H9 (cell line): ENCODE data around the gene POLN. TPM values are rescaled to one million over a fixed set of nuclear protein-coding genes. Genes with fewer than 3 reads are reported as not detected.

Experiments
- DNase-seq: peaks from one replicate; pipeline ENCODE4 v3.0.0-alpha.2; 2017
- H2AFZ ChIP-seq: one replicate; pipeline ENCODE4 v1.6.1; 2013; ENCODE audit warnings: mild to moderate bottlenecking, low read length, control low read depth, moderate library complexity
- H2AK5ac ChIP-seq: 2 replicates; pipeline ENCODE4 v1.6.1; 2013; ENCODE audit warnings: low read length, control low read depth, mixed read lengths; ENCODE audit not compliant: insufficient read length
- H2BK120ac ChIP-seq: one replicate; pipeline ENCODE4 v1.6.1; 2013; ENCODE audit warnings: low read depth, mild to moderate bottlenecking, low read length, control low read depth, inconsistent platforms; ENCODE audit not compliant: poor library complexity, severe bottlenecking
- H2BK12ac ChIP-seq: 2 replicates; pipeline ENCODE4 v1.6.1; 2013; ENCODE audit warnings: low read length, control low read depth, mixed read lengths, low read depth; ENCODE audit not compliant: insufficient read length
- H2BK15ac ChIP-seq: 2 replicates; pipeline ENCODE4 v1.6.1; 2013; ENCODE audit warnings: low read depth, low read length, control low read depth
- H2BK20ac ChIP-seq: one replicate; pipeline ENCODE4 v1.6.1; 2013; ENCODE audit warnings: low read depth, mild to moderate bottlenecking, low read length, control low read depth, inconsistent platforms; ENCODE audit not compliant: poor library complexity, severe bottlenecking
- H2BK5ac ChIP-seq: 2 replicates; pipeline ENCODE4 v1.6.1; 2013; ENCODE audit warnings: low read length, control low read depth, mixed read lengths; ENCODE audit not compliant: insufficient read length
- H3K14ac ChIP-seq: 2 replicates; pipeline ENCODE4 v1.6.1; 2013; ENCODE audit warnings: low read length, control low read depth; ENCODE audit not compliant: insufficient read depth
- H3K18ac ChIP-seq: 2 replicates; pipeline ENCODE4 v1.6.1; 2013; ENCODE audit warnings: low read depth, mild to moderate bottlenecking, mixed read lengths, low read length, control low read depth; ENCODE audit not compliant: insufficient read length
- H3K23ac ChIP-seq: 2 replicates; pipeline ENCODE4 v1.6.1; 2013; ENCODE audit warnings: low read length, control low read depth, mixed read lengths, low read depth; ENCODE audit not compliant: insufficient read length
- H3K23me2 ChIP-seq: 2 replicates; pipeline ENCODE4 v1.6.1; 2013; ENCODE audit warnings: low read depth, mild to moderate bottlenecking, mixed read lengths, low read length, control low read depth; ENCODE audit not compliant: insufficient read length, poor library complexity, severe bottlenecking
- H3K27ac ChIP-seq: 2 replicates; pipeline ENCODE4 v1.5.1; 2013; ENCODE audit warnings: low read length, control low read depth, mixed read lengths, low read depth; ENCODE audit not compliant: insufficient read length
- H3K27me3 ChIP-seq: 2 replicates; pipeline ENCODE4 v1.6.1; 2013; ENCODE audit warnings: low read length, control low read depth, inconsistent platforms; ENCODE audit not compliant: insufficient read depth
- H3K4ac ChIP-seq: 2 replicates; pipeline ENCODE4 v1.6.1; 2013; ENCODE audit warnings: low read depth, mild to moderate bottlenecking, control low read depth, inconsistent platforms, low read length, moderate library complexity
- H3K4me1 ChIP-seq: 2 replicates; pipeline ENCODE4 v1.6.1; 2013; ENCODE audit warnings: low read length, control low read depth, inconsistent platforms; ENCODE audit not compliant: insufficient read depth
- H3K4me2 ChIP-seq: 2 replicates; pipeline ENCODE4 v1.6.1; 2013; ENCODE audit warnings: low read length, control low read depth, mixed read lengths; ENCODE audit not compliant: insufficient read length, insufficient read depth
- H3K56ac ChIP-seq: 2 replicates; pipeline ENCODE4 v1.6.1; 2013; ENCODE audit warnings: low read depth, mild to moderate bottlenecking, mixed read lengths, low read length, control low read depth; ENCODE audit not compliant: insufficient read length
- H3K79me1 ChIP-seq: 2 replicates; pipeline ENCODE4 v1.6.1; 2013; ENCODE audit warnings: low read depth, mild to moderate bottlenecking, moderate library complexity, low read length, control low read depth, inconsistent platforms; ENCODE audit not compliant: insufficient read depth, poor library complexity, severe bottlenecking
- H3K79me2 ChIP-seq: 2 replicates; pipeline ENCODE4 v1.6.1; 2013; ENCODE audit warnings: low read length, control low read depth, inconsistent platforms; ENCODE audit not compliant: insufficient read depth
- H3K9ac ChIP-seq: 2 replicates; pipeline ENCODE4 v1.6.1; 2013; ENCODE audit warnings: low read length, control low read depth, mixed read lengths; ENCODE audit not compliant: insufficient read length; ENCODE audit errors: extremely low read depth
- H3K9me3 ChIP-seq: one replicate; pipeline ENCODE4 v1.6.1; 2013; ENCODE audit warnings: low read depth, low read length, inconsistent platforms; ENCODE audit not compliant: control insufficient read depth
- H3T11ph ChIP-seq: one replicate; pipeline ENCODE4 v1.6.1; 2013; ENCODE audit warnings: mild to moderate bottlenecking, low read length, control low read depth, inconsistent platforms
- H4K20me1 ChIP-seq: one replicate; pipeline ENCODE4 v1.6.1; 2013; ENCODE audit not compliant: control insufficient read depth, insufficient read length, insufficient read depth
- H4K5ac ChIP-seq: 2 replicates; pipeline ENCODE4 v1.6.1; 2013; ENCODE audit warnings: low read depth, mild to moderate bottlenecking, mixed read lengths, low read length, control low read depth; ENCODE audit not compliant: insufficient read length
- H4K8ac ChIP-seq: replicated peaks from 2 replicates; pipeline ENCODE4 v1.6.1; 2013; ENCODE audit warnings: low read length, control low read depth, mixed read lengths, low read depth; ENCODE audit not compliant: insufficient read length
- H4K91ac ChIP-seq: 2 replicates; pipeline ENCODE4 v1.6.1; 2013; ENCODE audit warnings: low read depth, mild to moderate bottlenecking, moderate library complexity, mixed read lengths, low read length, control low read depth; ENCODE audit not compliant: insufficient read length
- H3K27ac Mint-ChIP-seq, 3 experiments: 2 replicates in 2 of 3; 3 replicates in 1 of 3; pipeline ENCODE4 v1.8.0; 2020 to 2021; ENCODE audit warnings: mixed read lengths in 3 of 3, mild to moderate bottlenecking in 1 of 3, moderate library complexity in 1 of 3
- H3K27me3 Mint-ChIP-seq: 2 replicates; pipeline ENCODE4 v1.8.0; 2021; ENCODE audit warnings: low read depth, mild to moderate bottlenecking, moderate library complexity, mixed read lengths
- H3K36me3 Mint-ChIP-seq, 3 experiments: 2 replicates in 2 of 3; 3 replicates in 1 of 3; pipeline ENCODE4 v1.8.0; 2020 to 2021; ENCODE audit warnings: low read depth in 3 of 3, mixed read lengths in 3 of 3; ENCODE audit not compliant: insufficient read depth in 1 of 3
- H3K4me1 Mint-ChIP-seq, 2 experiments: 2 replicates each; pipeline ENCODE4 v1.8.0; 2020; ENCODE audit warnings: mixed read lengths in 2 of 2
- H3K4me3 Mint-ChIP-seq, 2 experiments: 2 replicates in 1 of 2; 3 replicates in 1 of 2; pipeline ENCODE4 v1.8.0; 2020 to 2021; ENCODE audit warnings: mild to moderate bottlenecking in 2 of 2, mixed read lengths in 2 of 2, moderate library complexity in 1 of 2
- H3K9me3 Mint-ChIP-seq, 2 experiments: 2 replicates in 1 of 2; 3 replicates in 1 of 2; pipeline ENCODE4 v1.8.0; 2020; ENCODE audit warnings: mild to moderate bottlenecking in 2 of 2, mixed read lengths in 2 of 2, moderate library complexity in 1 of 2
- WGBS: extraction: QIAGEN DNeasy Blood & Tissue Kit; methylation state at CpG from one replicate; pipeline ENCODE4 v1.1.7; 2013; ENCODE audit warnings: missing lambda C conversion rate, low lambda C conversion rate, mixed read lengths; ENCODE audit not compliant: insufficient read length; ENCODE audit errors: extremely low coverage; 5-methylcytosine and 5-hydroxymethylcytosine counted together
- total RNA-seq: library from RNA; stranded (reverse); gene quantifications from 2 replicates; pipeline ENCODE4 v1.2.1, GENCODE V29; 2021
- TF ChIP-seq, protein P1 (sequence below): fragments of 200-600 bp; sonication (generic); conservative IDR thresholded peaks from 3 replicates; pipeline ENCODE4 v1.8.0; 2021; ENCODE audit warnings: antibody characterized with exemption, mild to moderate bottlenecking

POLN gene
- total RNA-seq, 1 experiment from 2014 or later, result 0.74 TPM

DNA sequence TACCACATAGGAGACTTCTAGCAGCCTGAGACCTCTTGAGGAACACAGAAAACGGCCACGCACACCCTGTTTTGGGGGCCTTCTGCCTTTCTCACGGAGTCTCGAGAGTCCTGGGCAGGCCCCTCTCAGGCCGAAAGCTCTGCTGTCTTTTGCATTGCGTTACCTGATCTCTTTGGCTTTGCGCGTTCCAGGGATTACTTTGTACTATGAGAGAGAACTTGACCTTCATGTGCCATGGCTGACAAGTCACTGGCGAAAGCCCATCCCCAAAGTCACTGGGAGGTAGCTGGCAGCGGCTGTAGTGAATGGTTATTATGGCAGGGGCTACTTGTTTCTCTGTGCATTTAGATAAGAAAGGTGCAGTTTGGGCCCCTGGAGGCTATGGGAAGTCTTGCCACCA is 190.8 kb downstream of the POLN start:
- no peak for DNase-seq
- H3K4me3 Mint-ChIP-seq, result no peak overlapping the region
- H3K27ac Mint-ChIP-seq, result peak overlapping the region in 1 of 3 experiments; percentile 76; a peak in 2 of 7 replicates
- peaks cover 54% of the 10 kb centered on the region for H3K27me3 Mint-ChIP-seq
- Histone ChIP-seq H3K18ac (no peak overlapping the region), H3K79me1 (no peaks in the 10 kb centered on the region), H2BK20ac (no peak overlapping the region), H2BK12ac (no peak overlapping the region), H3K27ac (no peak overlapping the region), H3K79me2 (no peaks in the 10 kb centered on the region), H3K4me2 (no peak overlapping the region), H3K9ac (no peak overlapping the region), H3K9me3 (no peaks in the 10 kb centered on the region), H2AFZ (no peak overlapping the region), H2BK15ac (no peak overlapping the region), H4K5ac (no peak overlapping the region), H2BK120ac (no peak overlapping the region), H2AK5ac (no peak overlapping the region), H3K27me3 (no peaks in the 10 kb centered on the region; the same call in 1 of the 2 replicates), H2BK5ac (no peak overlapping the region), H4K8ac (no peak overlapping the region), H3K4ac (no peak overlapping the region), H4K20me1 (no peaks in the 10 kb centered on the region), H3K56ac (no peak overlapping the region), H3K4me1 (no peaks in the 10 kb centered on the region), H3T11ph (no peak overlapping the region), H4K91ac (no peak overlapping the region), H3K23me2 (no peaks in the 10 kb centered on the region), H3K14ac (no peak overlapping the region; the same call in 1 of the 2 replicates), H3K23ac (no peak overlapping the region)
- TF ChIP-seq, protein P1, sequence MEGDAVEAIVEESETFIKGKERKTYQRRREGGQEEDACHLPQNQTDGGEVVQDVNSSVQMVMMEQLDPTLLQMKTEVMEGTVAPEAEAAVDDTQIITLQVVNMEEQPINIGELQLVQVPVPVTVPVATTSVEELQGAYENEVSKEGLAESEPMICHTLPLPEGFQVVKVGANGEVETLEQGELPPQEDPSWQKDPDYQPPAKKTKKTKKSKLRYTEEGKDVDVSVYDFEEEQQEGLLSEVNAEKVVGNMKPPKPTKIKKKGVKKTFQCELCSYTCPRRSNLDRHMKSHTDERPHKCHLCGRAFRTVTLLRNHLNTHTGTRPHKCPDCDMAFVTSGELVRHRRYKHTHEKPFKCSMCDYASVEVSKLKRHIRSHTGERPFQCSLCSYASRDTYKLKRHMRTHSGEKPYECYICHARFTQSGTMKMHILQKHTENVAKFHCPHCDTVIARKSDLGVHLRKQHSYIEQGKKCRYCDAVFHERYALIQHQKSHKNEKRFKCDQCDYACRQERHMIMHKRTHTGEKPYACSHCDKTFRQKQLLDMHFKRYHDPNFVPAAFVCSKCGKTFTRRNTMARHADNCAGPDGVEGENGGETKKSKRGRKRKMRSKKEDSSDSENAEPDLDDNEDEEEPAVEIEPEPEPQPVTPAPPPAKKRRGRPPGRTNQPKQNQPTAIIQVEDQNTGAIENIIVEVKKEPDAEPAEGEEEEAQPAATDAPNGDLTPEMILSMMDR, result no peak
- no peaks in the 10 kb centered on the region for H3K9me3 Mint-ChIP-seq
- no CpG with 5 or more reads among the region's 10 CpGs for WGBS
- H3K36me3 Mint-ChIP-seq, result no peaks in the 10 kb centered on the region; a peak in 1 of 7 replicates
- peaks cover 9 to 13% of the 10 kb centered on the region in 2 experiments for H3K4me1 Mint-ChIP-seq
